GM21576 (cell line): ENCODE data around the gene NAP1L4.

ENCODE experiments used
- ATAC-seq: cut with Tn5 transposase; IDR thresholded peaks from one replicate; pipeline ENCODE4 v1.9.1; 2021; ENCODE audit warnings: mild to moderate bottlenecking, moderate library complexity; ENCODE audit not compliant: unreplicated experiment

Gene NAP1L4

GRCh38 chr11:2961080-2961479 lies 31.0 kb downstream of the NAP1L4 start:
- no peak for ATAC-seq

GRCh38 chr11:2960139-2960538 lies 32.0 kb downstream of the NAP1L4 start:
- no peak for ATAC-seq

GRCh38 chr11:2958251-2958650 lies 33.9 kb downstream of the NAP1L4 start:
- no peak for ATAC-seq

- no peak for ATAC-seq
Observed at GRCh38 chr11:2955906-2956476, 36.1 kb downstream of the NAP1L4 start.

GRCh38 chr11:2954263-2954662 lies 37.9 kb downstream of the NAP1L4 start:
- ATAC-seq, result no peak

GRCh38 chr11:2952290-2952689 lies 39.8 kb downstream of the NAP1L4 start:
- no peak for ATAC-seq

- no peak for ATAC-seq
Observed at GRCh38 chr11:2951231-2952110, 40.7 kb downstream of the NAP1L4 start.

GRCh38 chr11:2950825-2951224 lies 41.3 kb downstream of the NAP1L4 start:
- ATAC-seq, result no peak

GRCh38 chr11:2949920-2950319 lies 42.2 kb downstream of the NAP1L4 start:
- ATAC-seq, result no peak

- no peak for ATAC-seq
Observed at GRCh38 chr11:2947744-2948143, 44.4 kb downstream of the NAP1L4 start.

- no peak for ATAC-seq
Observed at GRCh38 chr11:2945757-2946287, 46.3 kb downstream of the NAP1L4 start.

- ATAC-seq, result no peak
Observed at GRCh38 chr11:2945031-2945756, 46.9 kb downstream of the NAP1L4 start.

GRCh38 chr11:2944530-2944929 lies 47.6 kb downstream of the NAP1L4 start:
- ATAC-seq, result no peak

- ATAC-seq, result no peak
Observed at GRCh38 chr11:2943711-2944118, 48.4 kb downstream of the NAP1L4 start.

- ATAC-seq, result no peak
Observed at GRCh38 chr11:2942872-2943710, 49.0 kb downstream of the NAP1L4 start.

GRCh38 chr11:2942447-2942846 lies 49.7 kb downstream of the NAP1L4 start:
- no peak for ATAC-seq

GRCh38 chr11:2940921-2941821 lies 51.0 kb downstream of the NAP1L4 start:
- ATAC-seq, result no peak

GRCh38 chr11:2940147-2940920 lies 51.8 kb downstream of the NAP1L4 start:
- ATAC-seq, result no peak
